ENCODE results near the gene C2CD2.

Gene C2CD2

GRCh38 chr21:41885341-41886024 is 68.3 kb downstream of the C2CD2 start:
- TF ChIP-seq TAF1 (IDR thresholded peaks at IDR 0.05; ENCODE audit: low read depth, low read length) (no peak), POU2F2 (IDR thresholded peaks at IDR 0.05; ENCODE audit: low read depth, low read length) (no peak), PAX5 (IDR thresholded peaks at IDR 0.05; ENCODE audit: insufficient read depth, low read length, severe bottlenecking) (no peak), POLR2AphosphoS5 (IDR thresholded peaks at IDR 0.05; ENCODE audit: low read depth, low read length) (no peak), POLR2A (IDR thresholded peaks at IDR 0.05; ENCODE audit: low read depth, low read length) (no peak), SPI1 (IDR thresholded peaks at IDR 0.05; ENCODE audit: low read depth, low read length) (no peak)
- DNase-seq (ENCODE audit: insufficient read length, low spot score) (no peak), FAIRE-seq (peak; percentile 77)

GRCh38 chr21:41884501-41885030 is 69.3 kb downstream of the C2CD2 start:
- no peak for FAIRE-seq
- DNase-seq (ENCODE audit: insufficient read length, low spot score) = no peak
- no peak for TF ChIP-seq POLR2AphosphoS5 (IDR thresholded peaks at IDR 0.05; ENCODE audit: low read depth, low read length)
- 0 out of 2 replicates have a peak, but pooled peaks have one; percentile 9 for TF ChIP-seq POLR2A (IDR thresholded peaks at IDR 0.05; ENCODE audit: low read depth, low read length)
- TF ChIP-seq PAX5 (IDR thresholded peaks at IDR 0.05; ENCODE audit: insufficient read depth, low read length, severe bottlenecking) = no peak
- no peak for TF ChIP-seq SPI1 (IDR thresholded peaks at IDR 0.05; ENCODE audit: low read depth, low read length)
- no peak for TF ChIP-seq TAF1 (IDR thresholded peaks at IDR 0.05; ENCODE audit: low read depth, low read length)
- no peak for TF ChIP-seq POU2F2 (IDR thresholded peaks at IDR 0.05; ENCODE audit: low read depth, low read length)

GRCh38 chr21:41883582-41883981 is 70.2 kb downstream of the C2CD2 start:
- FAIRE-seq (no peak), DNase-seq (ENCODE audit: insufficient read length, low spot score) (no peak)
- TF ChIP-seq POLR2A (IDR thresholded peaks at IDR 0.05; ENCODE audit: low read depth, low read length) = no peak
- TF ChIP-seq PAX5 (IDR thresholded peaks at IDR 0.05; ENCODE audit: insufficient read depth, low read length, severe bottlenecking) = no peak
- no peak for TF ChIP-seq POU2F2 (IDR thresholded peaks at IDR 0.05; ENCODE audit: low read depth, low read length)
- no peak for TF ChIP-seq TAF1 (IDR thresholded peaks at IDR 0.05; ENCODE audit: low read depth, low read length)
- no peak for TF ChIP-seq SPI1 (IDR thresholded peaks at IDR 0.05; ENCODE audit: low read depth, low read length)
- no peak for TF ChIP-seq POLR2AphosphoS5 (IDR thresholded peaks at IDR 0.05; ENCODE audit: low read depth, low read length)

GRCh38 chr21:41881051-41881450 is 72.8 kb downstream of the C2CD2 start:
- no peak for FAIRE-seq
- TF ChIP-seq POU2F2 (IDR thresholded peaks at IDR 0.05; ENCODE audit: low read depth, low read length) (no peak), PAX5 (IDR thresholded peaks at IDR 0.05; ENCODE audit: insufficient read depth, low read length, severe bottlenecking) (no peak), POLR2AphosphoS5 (IDR thresholded peaks at IDR 0.05; ENCODE audit: low read depth, low read length) (no peak), SPI1 (IDR thresholded peaks at IDR 0.05; ENCODE audit: low read depth, low read length) (no peak), TAF1 (IDR thresholded peaks at IDR 0.05; ENCODE audit: low read depth, low read length) (no peak), POLR2A (IDR thresholded peaks at IDR 0.05; ENCODE audit: low read depth, low read length) (no peak)

GRCh38 chr21:41880153-41880552 is 73.7 kb downstream of the C2CD2 start:
- DNase-seq (ENCODE audit: insufficient read length, low spot score) = no peak
- FAIRE-seq = no peak
- TF ChIP-seq TAF1 (IDR thresholded peaks at IDR 0.05; ENCODE audit: low read depth, low read length) = no peak
- no peak for TF ChIP-seq SPI1 (IDR thresholded peaks at IDR 0.05; ENCODE audit: low read depth, low read length)
- TF ChIP-seq PAX5 (IDR thresholded peaks at IDR 0.05; ENCODE audit: insufficient read depth, low read length, severe bottlenecking) = no peak
- TF ChIP-seq POU2F2 (IDR thresholded peaks at IDR 0.05; ENCODE audit: low read depth, low read length) = no peak
- no peak for TF ChIP-seq POLR2AphosphoS5 (IDR thresholded peaks at IDR 0.05; ENCODE audit: low read depth, low read length)
- TF ChIP-seq POLR2A (IDR thresholded peaks at IDR 0.05; ENCODE audit: low read depth, low read length) = no peak

More at GRCh38 chr21:41881051-41881450, 72.8 kb downstream of the C2CD2 start:
- no peak for DNase-seq (ENCODE audit: insufficient read length, low spot score)

- DNase-seq (ENCODE audit: insufficient read length, low spot score) (peak; percentile 71), FAIRE-seq (peak; percentile 48)
- peak; percentile 37; the same call in 1 of the 2 replicates for TF ChIP-seq POLR2AphosphoS5 (IDR thresholded peaks at IDR 0.05; ENCODE audit: low read depth, low read length)
- no peak for TF ChIP-seq POU2F2 (IDR thresholded peaks at IDR 0.05; ENCODE audit: low read depth, low read length)
These were observed 74.4 kb downstream of the C2CD2 start, which contains the start of gene PRDM15 for GRCh38 chr21:41879190-41879998. Gene PRDM15 (minus strand): TSS chr21:41879344. CDS start chr21:41860363, 18,981 bp downstream.

GRCh38 chr21:41878831-41879189 is 75.0 kb downstream of the C2CD2 start:
- DNase-seq (ENCODE audit: insufficient read length, low spot score) (peak; percentile 78), FAIRE-seq (no peak)
- TF ChIP-seq TAF1 (IDR thresholded peaks at IDR 0.05; ENCODE audit: low read depth, low read length) = no peak

GRCh38 chr21:41877901-41878830 is 75.7 kb downstream of the C2CD2 start:
- no peak for TF ChIP-seq TAF1 (IDR thresholded peaks at IDR 0.05; ENCODE audit: low read depth, low read length)
- TF ChIP-seq PAX5 (IDR thresholded peaks at IDR 0.05; ENCODE audit: insufficient read depth, low read length, severe bottlenecking) = no peak
- no peak for TF ChIP-seq POLR2A (IDR thresholded peaks at IDR 0.05; ENCODE audit: low read depth, low read length)
- peak; percentile 88 for FAIRE-seq
- DNase-seq (ENCODE audit: insufficient read length, low spot score) = no peak

Measured in GM12891 (cell line).